Trophoblast cell (in vitro differentiated cells and primary cell): ENCODE results near the gene FRMD5.
"Not testable (repeated sequence)": the region's sequence is repeated elsewhere in the genome, so short reads cannot be mapped to it uniquely, and the experiment has no call there.

Experiments
- DNase-seq, 2 donors: peaks; one replicate each; pipeline ENCODE4 v3.0.0-alpha.2; 2016
- H2AFZ ChIP-seq: 2 replicates; pipeline ENCODE4 v1.6.1; 2013; ENCODE audit warnings: low read length, moderate library complexity, mild to moderate bottlenecking; ENCODE audit not compliant: insufficient read depth, poor library complexity
- H2AK5ac ChIP-seq: 2 replicates; pipeline ENCODE4 v1.6.1; 2013; ENCODE audit warnings: mild to moderate bottlenecking, low read length
- H2BK120ac ChIP-seq: 2 replicates; pipeline ENCODE4 v1.6.1; 2013; ENCODE audit warnings: low read length, mild to moderate bottlenecking, moderate library complexity; ENCODE audit not compliant: insufficient read depth, poor library complexity
- H2BK12ac ChIP-seq: 2 replicates; pipeline ENCODE4 v1.6.1; 2013; ENCODE audit warnings: mild to moderate bottlenecking, low read length, moderate library complexity
- H2BK5ac ChIP-seq: 2 replicates; pipeline ENCODE4 v1.6.1; 2013; ENCODE audit warnings: low read length, low read depth, moderate library complexity, mild to moderate bottlenecking; ENCODE audit not compliant: poor library complexity
- H3K14ac ChIP-seq: 2 replicates; pipeline ENCODE4 v1.6.1; 2013; ENCODE audit warnings: mild to moderate bottlenecking, low read length
- H3K18ac ChIP-seq: 2 replicates; pipeline ENCODE4 v1.6.1; 2013; ENCODE audit warnings: mild to moderate bottlenecking, low read length
- H3K23ac ChIP-seq: 2 replicates; pipeline ENCODE4 v1.6.1; 2013; ENCODE audit warnings: low read length
- H3K27ac ChIP-seq: 2 replicates; pipeline ENCODE4 v1.5.1; 2013; ENCODE audit warnings: low read depth, mild to moderate bottlenecking, inconsistent platforms, low read length, moderate library complexity
- H3K27me3 ChIP-seq: 2 replicates; pipeline ENCODE4 v1.6.1; 2013; ENCODE audit warnings: inconsistent platforms, mild to moderate bottlenecking, low read length, moderate library complexity; ENCODE audit not compliant: insufficient read depth
- H3K36me3 ChIP-seq, 2 experiments: 1 replicate in 1 of 2; 2 replicates in 1 of 2; pipeline ENCODE4 v1.6.1; 2013; ENCODE audit warnings: low read length in 2 of 2, mild to moderate bottlenecking in 2 of 2, moderate library complexity in 1 of 2; ENCODE audit not compliant: insufficient read depth in 2 of 2, control insufficient read depth in 1 of 2
- H3K4ac ChIP-seq: 2 replicates; pipeline ENCODE4 v1.6.1; 2013; ENCODE audit warnings: low read depth, mild to moderate bottlenecking, low read length, moderate library complexity
- H3K4me1 ChIP-seq, 2 experiments: 1 replicate in 1 of 2; 2 replicates in 1 of 2; pipeline ENCODE4 v1.6.1; 2013; ENCODE audit warnings: low read length in 2 of 2, mild to moderate bottlenecking in 2 of 2, moderate library complexity in 1 of 2; ENCODE audit not compliant: insufficient read depth in 2 of 2, control insufficient read depth in 1 of 2
- H3K4me2 ChIP-seq: 2 replicates; pipeline ENCODE4 v1.6.1; 2013; ENCODE audit warnings: inconsistent platforms, mild to moderate bottlenecking, low read length, moderate library complexity
- H3K4me3 ChIP-seq: 2 replicates; pipeline ENCODE4 v1.5.1; 2013; ENCODE audit warnings: mild to moderate bottlenecking, low read depth, low read length, inconsistent platforms
- H3K79me1 ChIP-seq: one replicate; pipeline ENCODE4 v1.6.1; 2013; ENCODE audit warnings: low read length
- H3K79me2 ChIP-seq: 2 replicates; pipeline ENCODE4 v1.6.1; 2013; ENCODE audit warnings: low read length, mild to moderate bottlenecking; ENCODE audit not compliant: control insufficient read depth, insufficient read depth, poor library complexity
- H3K9ac ChIP-seq: 2 replicates; pipeline ENCODE4 v1.6.1; 2013; ENCODE audit warnings: mild to moderate bottlenecking, low read length
- H3K9me3 ChIP-seq: 2 replicates; pipeline ENCODE4 v1.6.1; 2013; ENCODE audit warnings: low read depth, mild to moderate bottlenecking, control low read depth, inconsistent platforms, low read length; ENCODE audit not compliant: insufficient read depth
- H4K12ac ChIP-seq: 2 replicates; pipeline ENCODE4 v1.6.1; 2013; ENCODE audit warnings: low read depth, mild to moderate bottlenecking, low read length, moderate library complexity
- H4K8ac ChIP-seq: 2 replicates; pipeline ENCODE4 v1.6.1; 2013; ENCODE audit warnings: low read depth, mild to moderate bottlenecking, low read length, moderate library complexity
- H4K91ac ChIP-seq: one replicate; pipeline ENCODE4 v1.6.1; 2013; ENCODE audit warnings: low read depth, mild to moderate bottlenecking, low read length, moderate library complexity
- WGBS: extraction: QIAGEN DNeasy Blood & Tissue Kit; methylation state at CpG from one replicate; pipeline ENCODE4 v1.1.7; 2013; ENCODE audit warnings: missing lambda C conversion rate; ENCODE audit not compliant: insufficient read length, insufficient coverage; ENCODE audit errors: extremely low coverage; 5-methylcytosine and 5-hydroxymethylcytosine counted together

The FRMD5 gene

DNA sequence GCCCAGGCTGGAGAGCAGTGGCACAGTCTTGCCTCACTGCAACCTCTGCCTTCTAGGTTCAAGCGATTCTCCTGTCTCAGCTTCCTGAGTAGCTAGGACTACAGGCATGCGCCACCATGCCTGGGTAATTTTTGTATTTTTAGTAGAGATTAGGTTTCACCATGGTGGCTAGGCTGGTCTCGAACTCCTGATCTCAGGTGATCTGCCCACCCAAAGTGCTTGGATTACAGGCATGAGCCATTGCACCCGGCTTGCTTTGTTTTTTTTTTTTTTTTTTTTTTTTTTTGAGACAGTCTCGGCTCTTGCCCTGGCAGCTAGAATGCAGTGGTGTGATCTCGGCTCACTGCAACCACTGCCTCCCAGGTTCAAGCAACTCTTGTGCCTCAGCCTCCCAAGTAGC lies 362.6 kb downstream of the FRMD5 start:
- H3K79me1 ChIP-seq, H3K18ac ChIP-seq, H2AFZ ChIP-seq, H3K4me3 ChIP-seq, H3K27ac ChIP-seq, H3K4me2 ChIP-seq, H3K79me2 ChIP-seq, H3K4ac ChIP-seq, H2BK12ac ChIP-seq, DNase-seq, H3K27me3 ChIP-seq, H3K23ac ChIP-seq, H3K9ac ChIP-seq, H3K9me3 ChIP-seq, H2BK120ac ChIP-seq, H2BK5ac ChIP-seq, H4K91ac ChIP-seq, H4K12ac ChIP-seq, H3K14ac ChIP-seq, H3K4me1 ChIP-seq, H3K36me3 ChIP-seq, H4K8ac ChIP-seq, H2AK5ac ChIP-seq: not testable (repeated sequence)
- WGBS, result no CpG with 5 or more reads among the region's 6 CpGs

DNA sequence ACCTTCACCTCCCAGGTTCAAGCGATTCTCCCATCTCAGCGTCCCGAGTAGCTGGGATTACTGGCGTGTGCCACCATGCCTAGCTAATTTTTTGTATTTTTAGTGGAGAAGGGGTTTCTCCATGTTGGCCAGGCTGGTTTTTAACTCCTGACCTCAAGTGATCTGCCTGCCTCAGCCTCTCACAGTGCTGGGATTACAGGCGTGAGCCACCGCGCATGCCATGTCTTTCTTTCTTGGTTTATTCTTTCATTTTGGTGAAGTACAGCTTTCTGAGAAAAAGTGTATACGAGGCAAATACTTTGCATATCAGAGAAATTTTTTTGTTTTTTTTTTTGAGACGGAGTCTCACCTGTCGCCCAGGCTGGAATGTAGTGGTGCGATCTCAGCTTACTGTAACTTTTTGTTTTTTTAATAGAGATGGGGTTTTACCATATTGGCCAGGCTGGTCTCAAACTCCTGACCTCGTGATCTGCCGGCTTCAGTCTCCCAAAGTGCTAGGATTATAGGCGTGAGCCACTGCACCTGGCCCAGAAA lies 363.5 kb downstream of the FRMD5 start:
- not testable (repeated sequence) for H3K4me3 ChIP-seq, H3K27me3 ChIP-seq, H4K91ac ChIP-seq, H4K12ac ChIP-seq, H2AFZ ChIP-seq, H3K36me3 ChIP-seq, H3K9me3 ChIP-seq, H3K4me1 ChIP-seq, H3K4me2 ChIP-seq, H2BK12ac ChIP-seq, H3K4ac ChIP-seq, H4K8ac ChIP-seq, H2AK5ac ChIP-seq, H3K27ac ChIP-seq, H2BK120ac ChIP-seq, H3K18ac ChIP-seq, H3K14ac ChIP-seq, H2BK5ac ChIP-seq, H3K79me2 ChIP-seq, H3K9ac ChIP-seq, H3K23ac ChIP-seq, H3K79me1 ChIP-seq
- DNase-seq, result peak in 1 of 2 donors; percentile 59
- no CpG with 5 or more reads among the region's 14 CpGs for WGBS

DNA sequence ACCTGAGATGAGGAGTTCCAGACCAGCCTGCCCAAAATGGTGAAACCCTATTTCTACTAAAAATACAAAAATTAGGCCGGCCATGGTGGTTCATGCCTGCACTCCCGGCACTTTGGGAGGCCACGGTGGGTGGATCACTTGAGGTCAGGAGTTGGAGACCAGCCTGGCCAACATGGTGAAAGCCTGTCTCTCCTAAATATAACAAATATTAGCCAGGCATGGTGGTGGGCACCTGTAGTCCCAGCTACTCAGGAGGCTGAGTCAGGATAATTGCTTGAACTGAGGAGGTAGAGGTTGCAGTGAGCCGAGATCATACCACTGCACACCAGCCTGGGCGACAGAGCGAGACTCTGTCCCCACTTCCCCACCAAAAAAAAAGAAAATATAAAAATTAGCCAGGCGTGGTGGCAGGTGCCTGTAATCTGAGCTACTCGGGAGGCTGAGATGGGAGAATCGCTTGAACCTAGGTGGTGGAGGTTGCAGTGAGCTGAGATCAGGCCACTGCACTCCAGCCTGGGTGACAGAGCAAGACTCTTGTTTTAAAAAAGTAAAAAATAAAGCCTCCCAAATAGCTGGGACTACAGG lies 364.3 kb downstream of the FRMD5 start:
- H2AK5ac ChIP-seq, H3K79me1 ChIP-seq, H3K23ac ChIP-seq, DNase-seq, H3K4me3 ChIP-seq, H3K79me2 ChIP-seq, H4K8ac ChIP-seq, H3K9ac ChIP-seq, H3K18ac ChIP-seq, H4K91ac ChIP-seq, H3K4ac ChIP-seq, H4K12ac ChIP-seq, H2AFZ ChIP-seq, H2BK5ac ChIP-seq, H3K14ac ChIP-seq, H2BK120ac ChIP-seq, H3K27ac ChIP-seq, H3K4me2 ChIP-seq, H2BK12ac ChIP-seq, H3K9me3 ChIP-seq, H3K4me1 ChIP-seq, H3K36me3 ChIP-seq, H3K27me3 ChIP-seq: not testable (repeated sequence)
- WGBS, result no CpG with 5 or more reads among the region's 9 CpGs

- not testable (repeated sequence) for H4K12ac ChIP-seq, H3K79me2 ChIP-seq, H3K9me3 ChIP-seq, H2AK5ac ChIP-seq, H3K36me3 ChIP-seq, H4K8ac ChIP-seq, H3K9ac ChIP-seq, H4K91ac ChIP-seq, H3K4ac ChIP-seq, H3K27ac ChIP-seq, H2BK12ac ChIP-seq, H3K4me3 ChIP-seq, H2BK120ac ChIP-seq, H3K14ac ChIP-seq, H2BK5ac ChIP-seq, DNase-seq, H3K23ac ChIP-seq, H3K79me1 ChIP-seq, H3K4me1 ChIP-seq, H3K27me3 ChIP-seq, H2AFZ ChIP-seq, H3K4me2 ChIP-seq, H3K18ac ChIP-seq
- WGBS, result no CpG with 5 or more reads among the region's 9 CpGs
Measured at GRCh38 chr15:43829951-43830540, 365.0 kb downstream of the FRMD5 start.
